H1 (cell line): Measurements from ENCODE around the gene AMT. TPM values are rescaled to one million over a fixed set of nuclear protein-coding genes. Genes with fewer than 3 reads are reported as not detected.

Experiments used
- CTCF ChIA-PET: fragments of 300-600 bp; sonication (Branson Sonifier 250); formaldehyde crosslinking; loops from one replicate; lab custom pipeline; 2021; ENCODE audit not compliant: partially characterized antibody; lab: Charles Lee
- POLR2A ChIA-PET: fragments of 300-600 bp; sonication (Branson Sonifier 250); formaldehyde crosslinking; loops from one replicate; lab custom pipeline; 2021; ENCODE audit warnings: inconsistent platforms; ENCODE audit not compliant: partially characterized antibody; lab: Charles Lee
- DNase-seq, 2 experiments: peaks; one replicate each; pipeline versions ENCODE4 v3.0.0 to v3.0.0-alpha.2; 2010 to 2022; ENCODE audit warnings: low spot score in 2 of 2, low read depth in 1 of 2, mixed read lengths in 1 of 2
- FAIRE-seq: peaks from 2 replicates; lab custom pipeline; 2011; peaks lifted over from hg19 to GRCh38; lab: Jason Lieb, UNC
- H2AFZ ChIP-seq: 2 replicates; pipeline ENCODE4 v1.8.1; 2012; ENCODE audit warnings: low read length, inconsistent platforms
- H2AK5ac ChIP-seq: 2 replicates; pipeline ENCODE4 v1.6.1; 2013; ENCODE audit warnings: low read depth, low read length
- H2BK120ac ChIP-seq: replicated peaks from 2 replicates; pipeline ENCODE3; 2013; ENCODE audit warnings: low read depth, low read length, inconsistent platforms
- H2BK12ac ChIP-seq: 2 replicates; pipeline ENCODE4 v1.6.1; 2013; ENCODE audit warnings: low read depth, low read length
- H2BK15ac ChIP-seq: 2 replicates; pipeline ENCODE4 v1.6.1; 2013; ENCODE audit warnings: low read length
- H2BK20ac ChIP-seq: 2 replicates; pipeline ENCODE4 v1.6.1; 2013; ENCODE audit warnings: low read length
- H2BK5ac ChIP-seq: 2 replicates; pipeline ENCODE4 v1.6.1; 2013; ENCODE audit warnings: low read depth, low read length
- H3K14ac ChIP-seq: 2 replicates; pipeline ENCODE4 v1.6.1; 2013; ENCODE audit warnings: inconsistent platforms; ENCODE audit not compliant: insufficient read length
- H3K18ac ChIP-seq: 2 replicates; pipeline ENCODE4 v1.6.1; 2013; ENCODE audit warnings: low read length; ENCODE audit errors: extremely low read depth
- H3K23ac ChIP-seq: 2 replicates; pipeline ENCODE4 v1.6.1; 2013; ENCODE audit warnings: inconsistent platforms; ENCODE audit not compliant: insufficient read length
- H3K23me2 ChIP-seq: 2 replicates; pipeline ENCODE4 v1.6.1; 2013; ENCODE audit warnings: low read depth, low read length
- H3K27ac ChIP-seq: 2 replicates; pipeline ENCODE4 v1.6.1; 2011; ENCODE audit warnings: low read depth, low read length, inconsistent platforms
- H3K27me3 ChIP-seq, 4 experiments: replicated peaks in 1 of 4; 1 replicate in 1 of 4; 2 replicates in 3 of 4; pipeline versions ENCODE4 v1.6.1 to v1.8.1; 2011 to 2013; ENCODE audit warnings: low read length in 3 of 4, mild to moderate bottlenecking in 3 of 4, inconsistent platforms in 2 of 4, mixed read lengths in 2 of 4, moderate library complexity in 1 of 4; ENCODE audit not compliant: control insufficient read depth in 3 of 4, insufficient read depth in 3 of 4; ENCODE audit errors: extremely low read depth in 1 of 4
- H3K36me3 ChIP-seq, 4 experiments: 2 replicates each; pipeline versions ENCODE4 v1.6.1 to v1.8.1; 2011 to 2013; ENCODE audit warnings: mild to moderate bottlenecking in 4 of 4, low read length in 3 of 4, moderate library complexity in 2 of 4, control low read depth in 1 of 4, inconsistent platforms in 1 of 4; ENCODE audit not compliant: insufficient read depth in 4 of 4, control insufficient read depth in 2 of 4
- H3K4ac ChIP-seq: replicated peaks from 2 replicates; pipeline ENCODE3; 2013; ENCODE audit warnings: low read length, low read depth, mixed read lengths, inconsistent platforms; ENCODE audit not compliant: insufficient read length
- H3K4me1 ChIP-seq, 4 experiments: replicated peaks in 1 of 4; 1 replicate in 1 of 4; 2 replicates in 3 of 4; pipeline versions ENCODE4 v1.6.1 to v1.8.1; 2011 to 2013; ENCODE audit warnings: low read length in 3 of 4, inconsistent platforms in 2 of 4, mixed read lengths in 1 of 4; ENCODE audit not compliant: insufficient read depth in 4 of 4, control insufficient read depth in 3 of 4
- H3K4me2 ChIP-seq, 2 experiments: 2 replicates each; pipeline versions ENCODE4 v1.6.1 to v1.8.1; 2011 to 2013; ENCODE audit warnings: low read depth in 2 of 2, low read length in 2 of 2, control low read depth in 1 of 2, inconsistent platforms in 1 of 2, mild to moderate bottlenecking in 1 of 2; ENCODE audit not compliant: insufficient read depth in 1 of 2
- H3K4me3 ChIP-seq, 4 experiments: fragments of 200-600, 300-600 bp in 1 of 4; sonication (generic), shearing (Covaris generic), sonication (Bioruptor Twin) in 1 of 4; 2 replicates each; pipeline versions ENCODE4 v1.5.1 to v1.8.1; 2011 to 2016; ENCODE audit warnings: low read length in 4 of 4, low read depth in 3 of 4, control low read depth in 2 of 4, inconsistent platforms in 2 of 4, mild to moderate bottlenecking in 2 of 4, mixed read lengths in 1 of 4, moderate library complexity in 1 of 4; ENCODE audit not compliant: insufficient read depth in 2 of 4; ENCODE audit errors: extremely low read depth in 1 of 4
- H3K56ac ChIP-seq: replicated peaks from 2 replicates; pipeline ENCODE3; 2013; ENCODE audit warnings: low read depth, mild to moderate bottlenecking, mixed read lengths, low read length, inconsistent platforms; ENCODE audit not compliant: insufficient read length
- H3K79me1 ChIP-seq: 2 replicates; pipeline ENCODE4 v1.6.1; 2013; ENCODE audit warnings: low read depth, low read length, control low read depth
- H3K79me2 ChIP-seq, 2 experiments: 2 replicates each; pipeline versions ENCODE4 v1.6.1 to v1.8.1; 2012 to 2013; ENCODE audit warnings: low read length in 2 of 2, mild to moderate bottlenecking in 2 of 2, inconsistent platforms in 1 of 2; ENCODE audit not compliant: insufficient read depth in 2 of 2, control insufficient read depth in 1 of 2
- H3K9ac ChIP-seq, 4 experiments: replicated peaks in 1 of 4; 1 replicate in 1 of 4; 2 replicates in 3 of 4; pipeline versions ENCODE4 v1.6.1 to v1.8.1; 2011 to 2013; ENCODE audit warnings: low read depth in 3 of 4, low read length in 3 of 4, control low read depth in 2 of 4, mild to moderate bottlenecking in 2 of 4, moderate library complexity in 2 of 4, inconsistent platforms in 1 of 4; ENCODE audit errors: extremely low read depth in 1 of 4
- H3K9me3 ChIP-seq, 2 experiments: 2 replicates each; pipeline versions ENCODE4 v1.6.1 to v1.8.1; 2012 to 2013; ENCODE audit warnings: mild to moderate bottlenecking in 2 of 2, moderate library complexity in 2 of 2, control low read depth in 1 of 2, inconsistent platforms in 1 of 2, low read depth in 1 of 2, low read length in 1 of 2, mixed read lengths in 1 of 2; ENCODE audit not compliant: insufficient read depth in 2 of 2
- H4K20me1 ChIP-seq, 2 experiments: replicated peaks in 1 of 2; 2 replicates each; pipeline versions ENCODE3 to v1.8.1; 2011 to 2013; ENCODE audit warnings: inconsistent platforms in 2 of 2, low read length in 2 of 2, mild to moderate bottlenecking in 1 of 2; ENCODE audit not compliant: insufficient read depth in 2 of 2, control insufficient read depth in 1 of 2
- H4K5ac ChIP-seq: 2 replicates; pipeline ENCODE4 v1.6.1; 2013; ENCODE audit warnings: low read length, low read depth, mixed read lengths, inconsistent platforms; ENCODE audit not compliant: insufficient read length
- H4K8ac ChIP-seq: 2 replicates; pipeline ENCODE4 v1.8.0; 2013; ENCODE audit warnings: mild to moderate bottlenecking, moderate library complexity, low read length, inconsistent platforms; ENCODE audit not compliant: insufficient read depth; ENCODE audit errors: extremely low read depth
- H4K91ac ChIP-seq: replicated peaks from 2 replicates; pipeline ENCODE3; 2013; ENCODE audit warnings: low read length, mixed read lengths, inconsistent platforms; ENCODE audit not compliant: insufficient read length
- E2F6 ChIP-seq: IDR thresholded peaks from 2 replicates; pipeline ENCODE4 v1.6.1; 2012; ENCODE audit warnings: inconsistent platforms
- FOSL1 ChIP-seq: IDR thresholded peaks from 2 replicates; pipeline ENCODE4 v1.6.1; 2011; ENCODE audit warnings: mild to moderate bottlenecking, low read depth, low read length, moderate library complexity; ENCODE audit not compliant: insufficient read depth
- JUND ChIP-seq: IDR thresholded peaks from 2 replicates; pipeline ENCODE4 v1.6.1; 2011; ENCODE audit warnings: mild to moderate bottlenecking, improper control_type of control experiment, low read length
- KDM1A ChIP-seq: fragments of 200-600, 300-600 bp; sonication (generic); IDR thresholded peaks from 2 replicates; pipeline ENCODE4 v1.7.1; 2016; ENCODE audit warnings: mild to moderate bottlenecking, low read length, borderline replicate concordance
- KDM5A ChIP-seq: fragments of 200-600 bp; IDR thresholded peaks from 2 replicates; pipeline ENCODE4 v1.7.1; 2012; ENCODE audit warnings: mild to moderate bottlenecking, low read length, inconsistent platforms, mixed read lengths
- POU5F1 ChIP-seq: IDR thresholded peaks from 2 replicates; pipeline ENCODE4 v1.6.1; 2011; ENCODE audit warnings: low read depth, mild to moderate bottlenecking, low read length, moderate library complexity
- RNF2 ChIP-seq: fragments of 200-900, 300-1000 bp; sonication (generic); IDR thresholded peaks from 2 replicates; pipeline ENCODE4 v1.7.1; 2016; ENCODE audit warnings: borderline replicate concordance, low read depth, mild to moderate bottlenecking, antibody characterized with exemption, low read length; ENCODE audit not compliant: poor library complexity, severe bottlenecking; ENCODE audit errors: missing control alignments
- SP4 ChIP-seq: IDR thresholded peaks from 2 replicates; pipeline ENCODE4 v1.6.1; 2012; ENCODE audit warnings: low read length, inconsistent platforms
- YY1 ChIP-seq: IDR thresholded peaks from 2 replicates; pipeline ENCODE4 v1.6.1; 2011; ENCODE audit warnings: low read depth, mild to moderate bottlenecking, low read length
- WGBS, 2 experiments: shearing (Covaris generic) in 1 of 2; methylation state at CpG; one replicate each; pipeline versions ENCODE4 v1.1.6 to v1.1.7; 2013 to 2015; ENCODE audit warnings: low lambda C conversion rate in 2 of 2, mixed read lengths in 2 of 2, inconsistent platforms in 1 of 2, low coverage in 1 of 2, missing lambda C conversion rate in 1 of 2; ENCODE audit not compliant: insufficient replicate concordance in 2 of 2, insufficient coverage in 1 of 2, insufficient read length in 1 of 2; ENCODE audit errors: extremely low coverage in 1 of 2, missing lambda C conversion rate in 1 of 2; 5-methylcytosine and 5-hydroxymethylcytosine counted together
- polyA plus RNA-seq, 7 experiments: library from polyadenylated mRNA; depleted of rRNA in 3 of 7; stranded (reverse) in 5 of 7; unstranded in 2 of 7; fragments of >200 nt in 5 of 7; fragments of 200-250 nt in 2 of 7; gene quantifications; 1 replicate in 5 of 7; 2 replicates in 1 of 7; 4 replicates in 1 of 7; pipeline versions ENCODE4 v1.2.1 to v1.2.3, GENCODE V29; 2011 to 2013; ENCODE audit warnings: missing spikeins in 2 of 7, mixed read lengths in 2 of 7
- total RNA-seq: library from RNA; stranded (reverse); fragmentation: NEBNext Ultra II Directional; extraction: Animal tissue kit (Norgen Biotek cat#: 25700); gene quantifications from 2 replicates; pipeline ENCODE4 v1.2.1, GENCODE V29; 2021

AMT gene
- total and polyA plus RNA-seq, 2 of the 8 experiments (the other 6 are each of a cell fraction or from before 2014, with no cell fraction given) = 46.5 to 92.4 TPM

- peak overlapping the region; percentile 35; the same call in 1 of the 2 replicates for H2AFZ ChIP-seq
- H3K14ac ChIP-seq = peak overlapping the region; percentile 68
- peak; percentile 65 to 69 for DNase-seq
- peak overlapping the region; percentile 92 for H3K27ac ChIP-seq
- ChIA-PET CTCF (interaction anchor here (0.6 to 5.1 kb wide), 6 partner anchors 9 to 196 kb away, joined by 3 to 32 read pairs (median 6); no protein-coding TSS in a partner anchor), POLR2A (interaction anchor here (0.6 to 9.1 kb wide), 28 partner anchors 9 to 462 kb away, joined by 3 to 205 read pairs (median 6); partner anchors contain the start of genes AMT, C3orf62, GPX1 and LAMB2)
- peak overlapping the region; percentile 94 for H3K18ac ChIP-seq
- H3K9me3 ChIP-seq = no peaks in the 10 kb centered on the region
- H3K23me2 ChIP-seq = peaks cover 12% of the 10 kb centered on the region; the same call in 1 of the 2 replicates
- no peaks in the 10 kb centered on the region for H3K27me3 ChIP-seq
- WGBS, 2 experiments = 13% methylated on average over 23 of the region's 23 CpGs; no CpG with 5 or more reads in 1 of the 2 experiments
- H2BK15ac ChIP-seq = peak overlapping the region; percentile 98
- peak overlapping the region; percentile 88 to 90 for H3K4me2 ChIP-seq
- H3K4me1 ChIP-seq = peaks cover 6 to 19% (median 13%) of the 10 kb centered on the region in 4 experiments
- H3K79me1 ChIP-seq = no peaks in the 10 kb centered on the region
- peaks cover 4 to 7% of the 10 kb centered on the region in 2 experiments for H4K20me1 ChIP-seq
- FAIRE-seq = peak; percentile 13
- H2BK5ac ChIP-seq = peak overlapping the region; percentile 99
- peak overlapping the region; percentile 98; the same call in 1 of the 2 replicates for H2AK5ac ChIP-seq
- H2BK12ac ChIP-seq = peak overlapping the region; percentile 98
- H4K91ac ChIP-seq = peak overlapping the region; percentile 100
- H3K36me3 ChIP-seq = no peaks in the 10 kb centered on the region
- peak overlapping the region; percentile 90; the same call in 1 of the 2 replicates for H2BK20ac ChIP-seq
- H3K4me3 ChIP-seq = peak overlapping the region; percentile 38 to 80 (median 52); a peak in 7 of 8 replicates
- peaks cover 17 to 35% of the 10 kb centered on the region in 2 experiments for H3K79me2 ChIP-seq
- H3K56ac ChIP-seq = peak overlapping the region; percentile 85
- peak overlapping the region; percentile 79 for H3K4ac ChIP-seq
- peak overlapping the region; percentile 96 for H2BK120ac ChIP-seq
- peak overlapping the region; percentile 34 for H3K23ac ChIP-seq
- H3K9ac ChIP-seq = peak overlapping the region in 3 of 4 experiments; percentile 68 to 85 (median 77); a peak in 6 of 7 replicates
- H4K8ac ChIP-seq = peak overlapping the region; percentile 81; the same call in 1 of the 2 replicates
- H4K5ac ChIP-seq = peak overlapping the region; percentile 94
- TF ChIP-seq YY1 (no peak), POU5F1 (no peak), E2F6 (peak; percentile 53; the same call in 1 of the 2 replicates), KDM5A (no peak), FOSL1 (no peak), KDM1A (no peak; the same call in 1 of the 2 replicates), JUND (no peak), RNF2 (no peak), SP4 (no peak)
Observed at GRCh38 chr3:49469037-49469935, 47.0 kb upstream of the AMT start.
